RWPE1 (cell line): ENCODE results near the gene EGR1.

Experiments
- CTCF ChIA-PET: fragments of 350-600 bp; sonication (Branson Sonifier 250); formaldehyde crosslinking; extraction: SDS; loops from one replicate; lab custom pipeline; 2021; lab: Yijun Ruan, JAX
- POLR2A ChIA-PET: fragments of 400-600 bp; formaldehyde crosslinking; extraction: SDS; loops from one replicate; lab custom pipeline; 2020; ENCODE audit warnings: antibody characterized with exemption; ENCODE audit not compliant: low non-redundant PET; lab: Yijun Ruan, JAX
- DNase-seq: peaks from one replicate; pipeline ENCODE4 v3.0.0; 2012; ENCODE audit warnings: low spot score
- H3K27ac ChIP-seq: fragments of 450-650 bp; 2 replicates; pipeline ENCODE4 v1.5.1; 2017
- TF ChIP-seq, protein P1 (sequence below): fragments of 450-650 bp; conservative IDR thresholded peaks from 2 replicates; pipeline ENCODE4 v1.5.1; 2017; ENCODE audit warnings: low read depth, mild to moderate bottlenecking

The EGR1 gene

DNA sequence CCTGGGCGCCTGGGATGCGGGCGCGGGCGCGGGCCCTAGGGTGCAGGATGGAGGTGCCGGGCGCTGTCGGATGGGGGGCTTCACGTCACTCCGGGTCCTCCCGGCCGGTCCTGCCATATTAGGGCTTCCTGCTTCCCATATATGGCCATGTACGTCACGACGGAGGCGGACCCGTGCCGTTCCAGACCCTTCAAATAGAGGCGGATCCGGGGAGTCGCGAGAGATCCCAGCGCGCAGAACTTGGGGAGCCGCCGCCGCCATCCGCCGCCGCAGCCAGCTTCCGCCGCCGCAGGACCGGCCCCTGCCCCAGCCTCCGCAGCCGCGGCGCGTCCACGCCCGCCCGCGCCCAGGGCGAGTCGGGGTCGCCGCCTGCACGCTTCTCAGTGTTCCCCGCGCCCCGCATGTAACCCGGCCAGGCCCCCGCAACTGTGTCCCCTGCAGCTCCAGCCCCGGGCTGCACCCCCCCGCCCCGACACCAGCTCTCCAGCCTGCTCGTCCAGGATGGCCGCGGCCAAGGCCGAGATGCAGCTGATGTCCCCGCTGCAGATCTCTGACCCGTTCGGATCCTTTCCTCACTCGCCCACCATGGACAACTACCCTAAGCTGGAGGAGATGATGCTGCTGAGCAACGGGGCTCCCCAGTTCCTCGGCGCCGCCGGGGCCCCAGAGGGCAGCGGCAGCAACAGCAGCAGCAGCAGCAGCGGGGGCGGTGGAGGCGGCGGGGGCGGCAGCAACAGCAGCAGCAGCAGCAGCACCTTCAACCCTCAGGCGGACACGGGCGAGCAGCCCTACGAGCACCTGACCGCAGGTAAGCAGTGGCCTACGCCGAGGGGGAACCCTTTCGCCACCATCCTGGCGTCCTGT is at the start of gene EGR1:
EGR1 (plus strand) TSS at position 219 of the 864 bp plus-strand sequence; CDS start at position 502, 283 bp downstream.
- TF ChIP-seq, protein P1, sequence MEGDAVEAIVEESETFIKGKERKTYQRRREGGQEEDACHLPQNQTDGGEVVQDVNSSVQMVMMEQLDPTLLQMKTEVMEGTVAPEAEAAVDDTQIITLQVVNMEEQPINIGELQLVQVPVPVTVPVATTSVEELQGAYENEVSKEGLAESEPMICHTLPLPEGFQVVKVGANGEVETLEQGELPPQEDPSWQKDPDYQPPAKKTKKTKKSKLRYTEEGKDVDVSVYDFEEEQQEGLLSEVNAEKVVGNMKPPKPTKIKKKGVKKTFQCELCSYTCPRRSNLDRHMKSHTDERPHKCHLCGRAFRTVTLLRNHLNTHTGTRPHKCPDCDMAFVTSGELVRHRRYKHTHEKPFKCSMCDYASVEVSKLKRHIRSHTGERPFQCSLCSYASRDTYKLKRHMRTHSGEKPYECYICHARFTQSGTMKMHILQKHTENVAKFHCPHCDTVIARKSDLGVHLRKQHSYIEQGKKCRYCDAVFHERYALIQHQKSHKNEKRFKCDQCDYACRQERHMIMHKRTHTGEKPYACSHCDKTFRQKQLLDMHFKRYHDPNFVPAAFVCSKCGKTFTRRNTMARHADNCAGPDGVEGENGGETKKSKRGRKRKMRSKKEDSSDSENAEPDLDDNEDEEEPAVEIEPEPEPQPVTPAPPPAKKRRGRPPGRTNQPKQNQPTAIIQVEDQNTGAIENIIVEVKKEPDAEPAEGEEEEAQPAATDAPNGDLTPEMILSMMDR, result no peak; the same call in 1 of the 2 replicates
- peak; percentile 97 for DNase-seq
- peak within 1 kb of the TSS; percentile 97 for H3K27ac ChIP-seq
- ChIA-PET CTCF (interaction anchor here (0.7 to 4.9 kb wide), 9 partner anchors 16 to 82 kb away, joined by 3 to 58 read pairs (median 5); no protein-coding TSS in a partner anchor), POLR2A (interaction anchor here (0.7 to 4.0 kb wide), 13 partner anchors 20 to 1207 kb away, joined by 3 to 24 read pairs (median 4); partner anchors contain the start of genes ETF1, FAM53C and HSPA9)

DNA sequence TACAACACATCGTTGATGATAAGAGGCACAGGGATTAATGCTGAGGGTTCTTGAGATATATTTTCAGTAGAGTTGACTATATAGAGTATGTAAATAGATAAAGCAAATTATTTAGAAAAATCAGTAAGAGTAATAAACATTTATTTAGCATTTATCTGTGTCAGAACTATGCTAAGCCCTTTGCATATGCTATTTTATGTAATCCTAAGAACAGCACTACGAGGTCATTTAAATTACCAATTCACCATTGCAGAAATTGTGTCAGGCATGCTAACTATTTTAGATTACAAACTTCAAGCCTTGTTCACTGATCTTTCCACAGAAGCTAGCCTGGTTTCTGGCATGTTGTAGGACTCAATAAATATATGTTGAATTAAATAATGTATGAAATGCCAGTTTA is 46.8 kb upstream of the EGR1 start:
- ChIA-PET POLR2A (no interaction called here), CTCF (no interaction called here)

DNA sequence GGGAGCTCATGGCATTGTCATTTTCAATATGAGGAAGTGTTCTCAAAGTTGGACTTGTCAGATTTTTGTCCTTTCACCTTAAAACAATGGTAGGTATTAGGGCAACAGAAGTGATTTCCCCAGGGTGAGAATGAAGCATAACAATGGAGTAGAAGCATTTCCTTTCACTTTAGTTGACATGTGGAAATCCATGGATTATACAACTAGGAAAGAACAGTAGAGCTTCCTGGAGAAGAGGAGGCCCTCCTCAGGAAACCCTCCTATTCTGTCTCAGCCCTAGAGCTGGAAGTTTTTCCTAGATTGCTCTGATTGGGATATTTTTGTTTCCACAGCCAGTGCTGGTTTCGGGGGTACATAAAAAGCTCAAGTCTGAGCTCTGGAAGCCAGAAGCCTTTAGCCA is 40.2 kb upstream of the EGR1 start:
- TF ChIP-seq, protein P1, result no peak
- ChIA-PET POLR2A (no interaction called here), CTCF (interaction anchor here (0.5 to 0.8 kb wide), 4 partner anchors 73 to 499 kb away, joined by 3 to 4 read pairs (median 4); partner anchors contain the start of gene KDM3B)
- no peak for DNase-seq
- H3K27ac ChIP-seq, result no peak overlapping the region

More for the DNA sequence above, 46.8 kb upstream of the EGR1 start:
- no peak for DNase-seq
- TF ChIP-seq, protein P1, result no peak
- H3K27ac ChIP-seq, result no peak overlapping the region

DNA sequence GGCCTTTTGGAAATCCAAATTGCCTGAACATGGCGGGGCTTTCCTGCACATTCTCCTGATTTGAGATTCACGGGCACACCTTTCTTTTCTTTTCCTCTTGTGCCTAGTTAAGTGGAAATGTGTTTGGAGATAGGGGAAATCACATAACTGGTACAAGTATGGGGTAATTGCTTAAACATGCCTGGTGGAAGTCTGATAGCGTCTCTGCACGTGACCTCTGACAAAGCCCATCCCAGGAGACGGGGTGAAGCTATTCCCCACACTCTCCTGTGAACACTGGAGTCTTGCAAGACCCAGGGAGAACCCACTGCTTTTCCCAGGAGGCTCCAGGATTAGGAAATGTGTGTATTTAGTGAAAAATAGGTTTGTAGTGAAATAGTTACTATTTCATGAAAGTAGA is 29.3 kb upstream of the EGR1 start:
- TF ChIP-seq, protein P1, result no peak

DNA sequence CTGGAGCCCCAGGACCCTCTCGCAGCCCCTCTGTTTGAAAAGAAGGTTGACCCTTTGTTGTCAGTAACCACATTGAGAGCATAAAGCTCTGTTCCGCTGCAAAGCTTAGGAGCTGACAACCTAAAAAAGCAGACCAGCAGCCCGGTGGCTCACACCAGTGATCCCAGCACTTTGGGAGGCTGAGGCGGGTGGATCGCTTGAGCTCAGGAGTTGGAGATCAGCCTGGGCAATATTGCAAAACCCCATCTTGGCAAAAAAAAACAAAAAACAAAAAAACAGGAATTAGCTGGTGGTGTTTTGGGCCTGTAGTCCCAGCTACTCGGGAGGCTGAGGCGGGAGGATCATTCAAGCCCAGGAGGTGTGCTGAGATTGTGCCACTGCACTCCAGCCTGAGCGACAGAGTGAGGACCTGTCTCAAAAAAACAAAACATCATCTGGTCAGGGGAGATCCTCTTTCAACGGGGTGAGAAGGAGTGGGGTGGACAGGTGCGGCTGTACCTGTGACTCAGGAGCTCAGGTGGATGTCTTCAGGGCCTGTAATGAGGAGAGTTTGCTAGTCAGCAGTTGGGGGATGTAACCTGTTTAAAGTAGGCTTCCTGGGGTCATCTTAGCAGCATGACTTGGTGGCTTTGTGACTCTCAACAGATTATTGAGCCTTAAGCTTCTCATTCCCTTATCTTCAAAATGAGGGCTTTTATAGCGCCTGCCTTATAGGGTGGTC is 27.1 kb upstream of the EGR1 start:
- CTCF ChIA-PET, result interaction anchor here (0.5 to 2.4 kb wide), 6 partner anchors 11 to 89 kb away, joined by 3 to 11 read pairs (median 3); partner anchors contain the start of gene KDM3B
- TF ChIP-seq, protein P1, result no peak
- POLR2A ChIA-PET, result interaction anchor here (0.9 kb wide), 1 partner anchor 27 kb away, joined by 5 read pairs; the partner anchor contains the start of gene EGR1
- peak overlapping the region; percentile 38 for H3K27ac ChIP-seq
- peak; percentile 48 for DNase-seq

More for the DNA sequence above, 29.3 kb upstream of the EGR1 start:
- DNase-seq, result no peak
- no peak overlapping the region for H3K27ac ChIP-seq
- ChIA-PET POLR2A (no interaction called here), CTCF (interaction anchor here (1.0 kb wide), 1 partner anchor 59 kb away, joined by 3 read pairs; no protein-coding TSS in a partner anchor)
